Endothelial cell of umbilical vein (primary cell): ENCODE results near the gene FBXL17. TPM values are rescaled to one million over a fixed set of nuclear protein-coding genes. Genes with fewer than 3 reads are reported as not detected.

ENCODE experiments used
- BruUV-seq: library from RNA; stranded (reverse); fragments of 400-500 nt; replicated peaks from 2 replicates; lab custom pipeline; 2021; lab: Mats Ljungman, UMichigan
- CTCF ChIA-PET: fragments of 300-600, 350-600 bp; sonication (Branson Sonifier 250); formaldehyde crosslinking; loops from one replicate; lab custom pipeline; 2021; ENCODE audit warnings: antibody characterized with exemption, inconsistent platforms; lab: Charles Lee
- POLR2A ChIA-PET: fragments of 300-600, 350-600 bp; sonication (Branson Sonifier 250); formaldehyde crosslinking; loops from one replicate; lab custom pipeline; 2021; ENCODE audit warnings: antibody characterized with exemption, inconsistent platforms; lab: Charles Lee
- DNase-seq: peaks from one replicate; pipeline ENCODE4 v3.0.0-alpha.2; 2011; ENCODE audit warnings: low read depth, low spot score
- FAIRE-seq: peaks from 2 replicates; lab custom pipeline; 2011; peaks lifted over from hg19 to GRCh38; lab: Jason Lieb, UNC
- H2AFZ ChIP-seq: 2 replicates; pipeline ENCODE4 v1.6.0; 2012; ENCODE audit warnings: low read depth, low read length, control low read depth, inconsistent platforms
- H3K27ac ChIP-seq: 2 replicates; pipeline ENCODE4 v1.5.1; 2011; ENCODE audit warnings: low read depth, mild to moderate bottlenecking, control low read depth, low read length, moderate library complexity; ENCODE audit not compliant: insufficient read depth
- H3K27me3 ChIP-seq, 2 experiments: 2 replicates each; pipeline versions ENCODE4 v1.6.0 to v1.6.1; 2011; ENCODE audit warnings: low read length in 2 of 2, mixed read lengths in 1 of 2; ENCODE audit not compliant: control insufficient read depth in 2 of 2, insufficient read depth in 2 of 2
- H3K36me3 ChIP-seq, 2 experiments: 2 replicates in 1 of 2; 3 replicates in 1 of 2; pipeline ENCODE4 v1.5.1; 2011; ENCODE audit warnings: low read length in 2 of 2, mild to moderate bottlenecking in 1 of 2, moderate library complexity in 1 of 2; ENCODE audit not compliant: control insufficient read depth in 2 of 2, insufficient read depth in 2 of 2; ENCODE audit errors: extremely low read depth in 1 of 2
- H3K4me1 ChIP-seq: 3 replicates; pipeline ENCODE4 v1.5.1; 2011; ENCODE audit warnings: mild to moderate bottlenecking, low read length; ENCODE audit not compliant: control insufficient read depth, insufficient read depth; ENCODE audit errors: extremely low read depth
- H3K4me2 ChIP-seq: 2 replicates; pipeline ENCODE4 v1.6.1; 2011; ENCODE audit warnings: low read length, control low read depth, mixed read lengths; ENCODE audit not compliant: insufficient read depth
- H3K4me3 ChIP-seq, 3 experiments: fragments of 200-600 bp in 1 of 3; sonication (generic), shearing (Covaris generic) in 1 of 3; replicated peaks in 1 of 3; 2 replicates each; pipeline ENCODE4 v1.5.1; 2011 to 2016; ENCODE audit warnings: control low read depth in 3 of 3, low read length in 3 of 3, mild to moderate bottlenecking in 2 of 3, inconsistent platforms in 1 of 3, low read depth in 1 of 3, moderate library complexity in 1 of 3; ENCODE audit not compliant: insufficient read depth in 1 of 3
- H3K79me2 ChIP-seq: 2 replicates; pipeline ENCODE4 v1.6.0; 2012; ENCODE audit warnings: low read length, inconsistent platforms; ENCODE audit not compliant: control insufficient read depth, insufficient read depth
- H3K9ac ChIP-seq: replicated peaks from 2 replicates; pipeline ENCODE3; 2011; ENCODE audit warnings: low read length, control low read depth; ENCODE audit not compliant: insufficient read depth; ENCODE audit errors: extremely low read depth
- H3K9me1 ChIP-seq: replicated peaks from 3 replicates; pipeline ENCODE4 v1.6.0; 2011; ENCODE audit warnings: mild to moderate bottlenecking, low read length; ENCODE audit not compliant: control insufficient read depth, insufficient read depth; ENCODE audit errors: extremely low read depth
- H3K9me3 ChIP-seq: replicated peaks from 2 replicates; pipeline ENCODE4 v1.5.1; 2012; ENCODE audit warnings: low read length, inconsistent platforms; ENCODE audit not compliant: control insufficient read depth, insufficient read depth
- H4K20me1 ChIP-seq: replicated peaks from 2 replicates; pipeline ENCODE3; 2011; ENCODE audit warnings: mild to moderate bottlenecking, low read length; ENCODE audit not compliant: control insufficient read depth, insufficient read depth; ENCODE audit errors: extremely low read depth
- EZH2 ChIP-seq: IDR thresholded peaks from 2 replicates; pipeline ENCODE4 v1.6.1; 2012; ENCODE audit warnings: borderline replicate concordance, low read depth, mild to moderate bottlenecking, moderate library complexity, low read length, inconsistent platforms; ENCODE audit not compliant: severe bottlenecking
- FOS ChIP-seq: IDR thresholded peaks from 2 replicates; pipeline ENCODE4 v1.6.1; 2011; ENCODE audit warnings: mild to moderate bottlenecking, low read length, moderate library complexity, borderline replicate concordance; ENCODE audit not compliant: insufficient read depth
- GATA2 ChIP-seq: IDR thresholded peaks from 2 replicates; pipeline ENCODE4 v1.7.0; 2011; ENCODE audit warnings: low read depth, mild to moderate bottlenecking, moderate library complexity, mixed read lengths, low read length; ENCODE audit not compliant: insufficient read length, insufficient read depth
- JUN ChIP-seq: IDR thresholded peaks from 2 replicates; pipeline ENCODE4 v1.6.1; 2011; ENCODE audit warnings: borderline replicate concordance, low read depth; ENCODE audit not compliant: insufficient read length, insufficient read depth
- MYC ChIP-seq: IDR thresholded peaks from one replicate; pipeline ENCODE4 v1.6.1; 2011; ENCODE audit warnings: mild to moderate bottlenecking, low read depth, low read length
- POLR2A ChIP-seq: IDR thresholded peaks from 2 replicates; pipeline ENCODE4 v1.6.1; 2012; ENCODE audit warnings: low read depth, mild to moderate bottlenecking, control low read depth, low read length
- POLR2AphosphoS5 ChIP-seq: IDR thresholded peaks from 2 replicates; pipeline ENCODE4 v1.6.1; 2012; ENCODE audit warnings: low read depth, mild to moderate bottlenecking, control low read depth, low read length, moderate library complexity; ENCODE audit not compliant: insufficient read depth
- dilution Hi-C: fragments of 300-500 bp; cut with MboI; formaldehyde crosslinking; loops from one replicate; pipeline ENCODE4 v1.15.0; 2019; ENCODE audit warnings: low sequenced_read_pairs; ENCODE audit not compliant: extremely low pct_ligation_motif_present
- intact Hi-C: fragments of 100-400 bp; cut with micrococcal nuclease; formaldehyde crosslinking; loops from one replicate; pipeline ENCODE4 v1.10.0; 2022
- polyA plus RNA-seq, 4 experiments: library from polyadenylated mRNA; depleted of rRNA in 3 of 4; stranded (reverse) in 3 of 4; unstranded in 1 of 4; fragments of >200 nt; gene quantifications; 2 replicates each; pipeline versions ENCODE4 v1.2.1 to v1.2.3, GENCODE V29; 2011 to 2012; ENCODE audit warnings: missing spikeins in 1 of 4
- total RNA-seq: library from RNA; stranded (reverse); gene quantifications from 2 replicates; pipeline ENCODE4 v1.2.3, GENCODE V29; 2021
- TF ChIP-seq, protein P1 (sequence below), 2 donors: IDR thresholded peaks; 1 replicate in 1 of 2; 2 replicates in 1 of 2; pipeline ENCODE4 v1.5.1; 2011; ENCODE audit warnings: low read length in 2 of 2, mild to moderate bottlenecking in 2 of 2, moderate library complexity in 2 of 2, control low read depth in 1 of 2, inconsistent platforms in 1 of 2, low read depth in 1 of 2; ENCODE audit not compliant: insufficient read depth in 1 of 2; ENCODE audit errors: extremely low read depth in 1 of 2
- TF ChIP-seq, protein P2 (sequence below): IDR thresholded peaks from 2 replicates; pipeline ENCODE4 v1.6.1; 2011; ENCODE audit not compliant: insufficient read depth, insufficient read length

FBXL17 gene
- total and polyA plus RNA-seq, 2 donors (not counting 3 experiments of a cell fraction or from before 2014, with no cell fraction given) = 2.7 to 8.8 TPM

DNA sequence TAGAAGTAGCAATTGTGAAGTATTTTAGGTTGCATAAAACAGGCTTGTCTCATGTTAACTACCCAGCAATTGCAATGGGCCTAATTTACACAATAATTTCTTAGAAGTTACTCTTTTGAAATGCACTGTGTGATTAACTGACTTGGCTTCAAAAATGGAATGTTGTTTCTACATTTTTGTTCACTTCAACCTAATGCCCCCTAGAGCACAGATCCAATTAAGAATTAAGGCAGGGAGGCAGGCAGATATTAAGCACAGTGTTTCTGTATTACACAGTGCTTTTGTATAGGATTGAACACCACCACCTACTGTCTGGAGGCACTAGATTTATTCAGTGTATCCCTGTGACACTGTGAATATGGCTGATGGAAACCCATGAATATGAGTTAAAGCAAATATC, 302.1 kb downstream of the FBXL17 start:
- TF ChIP-seq FOS (no peak), GATA2 (no peak), POLR2AphosphoS5 (no peak), MYC (no peak), JUN (no peak), EZH2 (no peak), POLR2A (no peak)
- TF ChIP-seq, protein P1, sequence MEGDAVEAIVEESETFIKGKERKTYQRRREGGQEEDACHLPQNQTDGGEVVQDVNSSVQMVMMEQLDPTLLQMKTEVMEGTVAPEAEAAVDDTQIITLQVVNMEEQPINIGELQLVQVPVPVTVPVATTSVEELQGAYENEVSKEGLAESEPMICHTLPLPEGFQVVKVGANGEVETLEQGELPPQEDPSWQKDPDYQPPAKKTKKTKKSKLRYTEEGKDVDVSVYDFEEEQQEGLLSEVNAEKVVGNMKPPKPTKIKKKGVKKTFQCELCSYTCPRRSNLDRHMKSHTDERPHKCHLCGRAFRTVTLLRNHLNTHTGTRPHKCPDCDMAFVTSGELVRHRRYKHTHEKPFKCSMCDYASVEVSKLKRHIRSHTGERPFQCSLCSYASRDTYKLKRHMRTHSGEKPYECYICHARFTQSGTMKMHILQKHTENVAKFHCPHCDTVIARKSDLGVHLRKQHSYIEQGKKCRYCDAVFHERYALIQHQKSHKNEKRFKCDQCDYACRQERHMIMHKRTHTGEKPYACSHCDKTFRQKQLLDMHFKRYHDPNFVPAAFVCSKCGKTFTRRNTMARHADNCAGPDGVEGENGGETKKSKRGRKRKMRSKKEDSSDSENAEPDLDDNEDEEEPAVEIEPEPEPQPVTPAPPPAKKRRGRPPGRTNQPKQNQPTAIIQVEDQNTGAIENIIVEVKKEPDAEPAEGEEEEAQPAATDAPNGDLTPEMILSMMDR (IDR thresholded peaks at IDR 0.05; ENCODE audit: extremely low read depth in 1 of 2, insufficient read depth in 1 of 2, low read depth in 1 of 2, low read length in 2 of 2) = no peak
- TF ChIP-seq, protein P2, sequence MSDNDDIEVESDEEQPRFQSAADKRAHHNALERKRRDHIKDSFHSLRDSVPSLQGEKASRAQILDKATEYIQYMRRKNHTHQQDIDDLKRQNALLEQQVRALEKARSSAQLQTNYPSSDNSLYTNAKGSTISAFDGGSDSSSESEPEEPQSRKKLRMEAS = no peak
- no peaks in the 10 kb centered on the region for H3K9me3 ChIP-seq
- no peaks in the 10 kb centered on the region for H3K27me3 ChIP-seq
- DNase-seq = no peak
- H3K27ac ChIP-seq = no peak overlapping the region
- POLR2A ChIA-PET = no interaction called here
- no peaks in the 10 kb centered on the region for H4K20me1 ChIP-seq
- H3K36me3 ChIP-seq = no peaks in the 10 kb centered on the region
- dilution Hi-C loops (no loop called here), intact Hi-C loops (loop anchor here (10.0 kb wide), 1 partner anchor 225 kb away; no protein-coding TSS in a partner anchor)
- no peak overlapping the region for H3K9ac ChIP-seq
- no peak overlapping the region for H2AFZ ChIP-seq
- no peaks in the 10 kb centered on the region for H3K4me1 ChIP-seq
- no peaks in the 10 kb centered on the region for H3K79me2 ChIP-seq
- BruUV-seq = no TSS peak
- CTCF ChIA-PET = no interaction called here
- FAIRE-seq = no peak
- no peak overlapping the region for H3K4me2 ChIP-seq
- H3K4me3 ChIP-seq = no peak overlapping the region
- no peaks in the 10 kb centered on the region for H3K9me1 ChIP-seq
